GM19239 (cell line): ENCODE measurements around the gene MAGI3.

Experiments
- DNase-seq: peaks from one replicate; pipeline ENCODE4 v3.0.0; 2011; ENCODE audit warnings: low spot score; ENCODE audit not compliant: insufficient read length
- FAIRE-seq: peaks from 2 replicates; lab custom pipeline; 2011; peaks lifted over from hg19 to GRCh38; lab: Jason Lieb, UNC

MAGI3 gene

GRCh38 chr1:113389953-113390834, at the start of gene MAGI3:
TSS of gene MAGI3 (plus strand) at chr1:113390515. CDS start at chr1:113391034, 519 bp downstream.
- peak; percentile 88 for DNase-seq
- FAIRE-seq, result peak; percentile 90

GRCh38 chr1:113353580-113353979, 36.7 kb upstream of the MAGI3 start:
- no peak for DNase-seq
- FAIRE-seq, result no peak

- no peak for DNase-seq
- FAIRE-seq, result no peak
These were observed 26.4 kb upstream of the MAGI3 start for GRCh38 chr1:113363935-113364334.

GRCh38 chr1:113369040-113369439, 21.3 kb upstream of the MAGI3 start:
- FAIRE-seq (no peak), DNase-seq (no peak)

GRCh38 chr1:113369699-113370098, 20.6 kb upstream of the MAGI3 start:
- FAIRE-seq (no peak), DNase-seq (no peak)

- DNase-seq (no peak), FAIRE-seq (no peak)
These were observed 19.4 kb upstream of the MAGI3 start for GRCh38 chr1:113370868-113371267.

- no peak for FAIRE-seq
These were observed 17.8 kb upstream of the MAGI3 start for GRCh38 chr1:113372546-113372945.

DNA sequence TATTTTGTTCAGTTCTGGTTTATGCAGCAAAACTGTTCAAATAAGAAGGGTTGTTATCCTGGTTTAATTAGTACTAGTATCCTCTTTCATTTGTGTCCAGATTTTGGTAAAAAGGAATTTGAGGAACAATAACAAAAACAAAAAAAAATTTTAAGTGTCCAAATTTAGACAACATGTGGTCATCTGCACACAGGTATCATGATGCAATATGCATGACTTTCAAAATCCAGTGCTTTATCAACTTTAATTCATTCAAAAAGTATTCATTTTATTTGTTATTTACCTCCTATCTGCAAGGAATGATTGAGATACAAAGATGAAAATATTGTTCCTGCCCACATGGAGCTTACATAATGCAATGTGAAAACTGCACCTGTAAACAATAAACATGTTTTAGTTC, 16.7 kb upstream of the MAGI3 start:
- FAIRE-seq (no peak), DNase-seq (no peak)

More at GRCh38 chr1:113372546-113372945, 17.8 kb upstream of the MAGI3 start:
- DNase-seq, result no peak

DNA sequence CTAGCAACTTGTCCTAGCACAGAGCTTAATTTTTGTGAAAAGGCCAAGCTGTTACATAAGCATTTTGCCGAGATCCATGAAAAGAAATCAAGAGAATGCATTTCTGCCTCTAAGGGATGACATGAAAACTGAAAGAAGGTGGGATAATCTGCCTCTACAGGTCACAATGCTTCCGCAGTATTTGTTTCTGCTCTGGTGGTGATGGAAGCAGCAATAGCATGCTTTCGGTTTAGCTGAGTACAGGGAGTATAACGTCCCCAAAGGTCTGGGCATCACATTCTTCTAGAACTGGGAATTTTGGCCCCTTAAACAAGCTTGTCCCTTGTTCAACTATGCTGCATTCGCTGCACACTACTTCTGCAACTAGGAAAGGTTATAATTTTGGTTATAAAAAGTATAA, 14.4 kb upstream of the MAGI3 start:
- no peak for FAIRE-seq
- DNase-seq, result no peak

GRCh38 chr1:113380075-113380474, 10.2 kb upstream of the MAGI3 start:
- DNase-seq (no peak), FAIRE-seq (no peak)

GRCh38 chr1:113388017-113388620, 2.2 kb upstream of the MAGI3 start:
- FAIRE-seq (no peak), DNase-seq (no peak)

DNA sequence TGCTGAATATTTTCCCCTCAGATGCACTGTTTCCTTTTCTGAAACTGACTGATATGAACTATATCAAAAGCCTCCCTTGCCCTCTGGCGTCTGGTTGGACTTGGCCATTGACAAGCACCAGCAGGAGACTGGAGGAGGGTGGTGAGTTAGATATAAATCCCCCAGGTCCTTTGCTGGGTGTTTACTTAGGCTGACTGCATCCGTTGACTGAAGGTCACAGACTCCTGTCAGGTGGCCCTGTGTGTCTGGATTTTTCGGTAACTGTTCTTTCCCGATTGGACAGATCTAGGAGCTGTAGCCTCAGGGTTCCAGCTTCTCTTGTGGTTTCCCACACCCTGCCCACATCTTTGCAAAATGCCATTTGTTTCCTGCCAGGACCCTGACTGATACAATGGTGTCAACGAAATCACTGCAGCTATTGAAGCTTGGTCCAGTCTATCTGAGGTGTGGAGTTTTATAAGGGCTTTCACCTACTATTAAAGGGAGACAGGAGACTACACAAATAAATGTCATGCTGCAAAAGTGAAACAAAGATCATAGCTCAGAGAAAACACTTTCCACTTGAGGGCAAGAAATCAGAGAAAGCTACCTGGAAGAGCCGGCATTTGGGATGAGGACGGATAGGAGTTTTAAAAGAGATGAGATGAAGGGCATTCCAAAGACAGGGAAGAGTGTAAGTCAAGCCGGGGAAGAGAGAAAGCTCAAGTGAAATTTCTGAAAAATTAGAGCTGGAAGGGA, 1.5 kb upstream of the MAGI3 start:
- no peak for DNase-seq
- FAIRE-seq, result no peak

DNA sequence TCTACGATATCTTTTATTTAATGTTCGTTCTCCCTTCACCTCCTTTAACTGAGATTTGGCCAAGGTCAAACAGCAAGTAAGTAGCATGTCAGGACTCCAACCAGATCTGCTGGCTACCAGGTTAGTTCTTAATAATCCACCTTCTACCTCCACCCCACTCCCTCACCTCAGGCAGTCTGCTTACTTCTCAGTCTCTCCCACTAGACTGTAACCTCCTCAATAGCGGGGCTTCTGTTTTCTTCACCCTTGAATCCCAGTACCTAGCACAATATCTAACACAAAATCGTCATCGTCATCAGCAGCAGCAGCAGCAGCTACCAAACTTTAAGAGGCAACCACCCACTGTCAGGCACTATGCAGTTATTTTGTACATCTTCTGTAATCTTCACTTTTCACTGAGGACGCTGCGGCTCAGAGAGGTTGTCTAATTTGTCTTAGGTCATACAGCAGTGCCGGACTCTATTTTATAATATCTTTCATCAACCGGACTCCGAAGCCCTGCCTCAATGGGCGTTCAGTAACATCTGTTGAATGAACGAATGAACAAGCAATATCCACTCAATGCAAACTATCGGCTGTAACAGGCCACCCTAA, 859 bp upstream of the MAGI3 start:
- FAIRE-seq, result no peak

DNA sequence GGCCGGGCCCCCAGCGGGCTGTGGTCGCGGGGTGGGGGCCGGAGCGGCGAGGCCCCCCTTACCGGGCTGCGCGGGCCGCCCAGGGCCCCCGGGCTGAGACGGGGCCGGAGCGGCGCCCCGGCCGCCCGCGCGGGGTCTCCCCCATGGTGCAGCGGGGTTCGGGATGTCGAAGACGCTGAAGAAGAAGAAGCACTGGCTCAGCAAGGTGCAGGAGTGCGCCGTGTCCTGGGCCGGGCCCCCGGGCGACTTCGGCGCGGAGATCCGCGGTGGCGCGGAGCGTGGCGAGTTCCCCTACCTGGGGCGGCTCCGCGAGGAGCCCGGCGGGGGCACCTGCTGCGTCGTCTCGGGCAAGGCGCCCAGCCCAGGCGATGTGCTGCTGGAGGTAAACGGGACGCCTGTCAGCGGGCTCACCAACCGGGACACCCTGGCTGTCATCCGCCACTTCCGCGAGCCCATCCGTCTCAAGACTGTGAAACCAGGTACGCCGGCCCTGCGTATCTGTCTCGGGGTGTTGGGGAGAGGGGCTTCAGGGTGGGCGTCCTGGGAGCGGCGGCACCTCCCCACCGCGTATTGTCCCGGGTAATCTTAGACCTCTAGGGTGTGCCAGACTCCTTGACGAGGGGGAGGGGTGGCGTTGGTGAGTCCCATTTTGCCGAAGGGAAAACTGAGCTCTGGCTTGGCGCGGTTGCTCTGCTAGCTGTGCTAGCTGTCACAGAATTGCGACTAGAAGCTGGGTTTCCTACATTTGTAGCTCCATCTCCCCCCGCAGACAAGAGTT, 745 bp downstream of the MAGI3 start:
- peak; percentile 15 for DNase-seq
- FAIRE-seq, result no peak

More for the DNA sequence above, 859 bp upstream of the MAGI3 start:
- no peak for DNase-seq

GRCh38 chr1:113391649-113392271, 1.4 kb downstream of the MAGI3 start:
- FAIRE-seq (no peak), DNase-seq (no peak)

DNA sequence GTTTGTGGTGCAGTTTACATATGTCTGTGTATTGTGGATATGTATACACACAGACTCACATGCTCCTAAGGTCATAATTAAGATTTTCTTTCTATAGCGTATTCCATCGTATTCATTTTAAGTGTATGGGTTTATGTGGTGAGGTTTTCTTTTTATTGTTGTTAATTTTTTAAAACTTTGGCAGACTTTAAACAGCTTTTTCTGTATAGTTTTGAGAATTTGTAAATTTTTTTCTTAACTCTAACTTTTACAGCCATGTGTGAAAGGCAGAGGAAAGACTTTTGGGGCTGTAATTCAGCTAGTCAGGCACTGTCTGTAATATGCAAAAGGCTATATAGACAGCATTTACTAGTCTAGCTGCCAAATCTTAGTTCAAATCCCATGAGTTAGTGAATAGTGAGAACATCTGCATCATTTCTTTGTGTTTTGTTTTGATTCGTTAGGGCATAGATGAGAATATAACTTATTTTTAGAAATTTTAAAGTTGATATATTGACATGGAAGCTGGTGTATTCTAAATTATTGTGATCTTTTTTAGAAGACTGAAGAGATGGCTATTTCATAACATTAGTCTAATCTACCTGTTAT, 2.3 kb downstream of the MAGI3 start:
- DNase-seq (no peak), FAIRE-seq (no peak)

- DNase-seq (no peak), FAIRE-seq (no peak)
These were observed 3.9 kb downstream of the MAGI3 start for GRCh38 chr1:113394043-113394862.

- FAIRE-seq, result no peak
These were observed 4.5 kb downstream of the MAGI3 start for GRCh38 chr1:113394863-113395259.

More at GRCh38 chr1:113394863-113395259, 4.5 kb downstream of the MAGI3 start:
- no peak for DNase-seq
